Naive thymus-derived CD4-positive, alpha-beta T cell (primary cell): ENCODE data around the gene NAA15. TPM values are rescaled to one million over a fixed set of nuclear protein-coding genes. Genes with fewer than 3 reads are reported as not detected.
"Not testable (repeated sequence)": the region's sequence is repeated elsewhere in the genome, so short reads cannot be mapped to it uniquely, and the experiment has no call there.

ENCODE experiments used
- ATAC-seq: fragments of 150-1000 bp; cut with Tn5 transposase; 2 replicates; pipeline ENCODE4 v1.10.0; 2021; ENCODE audit warnings: mild to moderate bottlenecking, moderate library complexity
- CTCF ChIA-PET: fragments of 350-600 bp; sonication (Branson Sonifier 250); formaldehyde crosslinking; loops from one replicate; lab custom pipeline; 2021; ENCODE audit warnings: antibody characterized with exemption; lab: Charles Lee
- POLR2A ChIA-PET: fragments of 350-600 bp; sonication (Branson Sonifier 250); formaldehyde crosslinking; loops from one replicate; lab custom pipeline; 2021; ENCODE audit warnings: antibody characterized with exemption, inconsistent platforms; lab: Charles Lee
- DNase-seq, 9 donors: peaks; one replicate each; pipeline versions ENCODE4 v3.0.0 to v3.0.0-alpha.2; 2020 to 2022; ENCODE audit warnings: mixed read lengths in 1 of 9
- H3K27ac ChIP-seq: one replicate; pipeline ENCODE4 v1.7.0; 2013; ENCODE audit warnings: mild to moderate bottlenecking, low read depth, low read length, moderate library complexity
- H3K27me3 ChIP-seq, 2 donors: one replicate each; pipeline ENCODE4 v1.7.0; 2013; ENCODE audit warnings: low read length in 2 of 2, mild to moderate bottlenecking in 2 of 2, moderate library complexity in 2 of 2; ENCODE audit not compliant: control insufficient read depth in 2 of 2, insufficient read depth in 2 of 2
- H3K36me3 ChIP-seq, 3 experiments: 1 replicate in 2 of 3; 2 replicates in 1 of 3; pipeline ENCODE4 v1.7.0; 2013; ENCODE audit warnings: low read length in 3 of 3, mild to moderate bottlenecking in 3 of 3, moderate library complexity in 1 of 3; ENCODE audit not compliant: insufficient read depth in 3 of 3, control insufficient read depth in 2 of 3
- H3K4me1 ChIP-seq, 2 donors: one replicate each; pipeline ENCODE4 v1.7.0; 2013; ENCODE audit warnings: low read length in 2 of 2, mild to moderate bottlenecking in 2 of 2, moderate library complexity in 1 of 2; ENCODE audit not compliant: control insufficient read depth in 2 of 2, insufficient read depth in 2 of 2
- H3K4me3 ChIP-seq: 2 replicates; pipeline ENCODE4 v1.7.0; 2013; ENCODE audit warnings: mild to moderate bottlenecking, low read length
- H3K9me3 ChIP-seq, 3 experiments: 1 replicate in 2 of 3; 2 replicates in 1 of 3; pipeline ENCODE4 v1.7.0; 2013; ENCODE audit warnings: low read length in 3 of 3; ENCODE audit not compliant: control insufficient read depth in 2 of 3
- H3K27ac Mint-ChIP-seq, 9 donors: one replicate each; pipeline ENCODE4 v1.8.0; 2020 to 2022; ENCODE audit warnings: mixed read lengths in 9 of 9, mild to moderate bottlenecking in 8 of 9, moderate library complexity in 5 of 9, inconsistent platforms in 2 of 9
- H3K27me3 Mint-ChIP-seq, 5 donors: one replicate each; pipeline ENCODE4 v1.8.0; 2021 to 2022; ENCODE audit warnings: mixed read lengths in 5 of 5, mild to moderate bottlenecking in 1 of 5
- H3K36me3 Mint-ChIP-seq, 5 donors: one replicate each; pipeline ENCODE4 v1.8.0; 2020 to 2022; ENCODE audit warnings: mixed read lengths in 5 of 5, mild to moderate bottlenecking in 3 of 5, inconsistent platforms in 1 of 5
- H3K4me1 Mint-ChIP-seq, 7 donors: one replicate each; pipeline ENCODE4 v1.8.0; 2020 to 2022; ENCODE audit warnings: mixed read lengths in 7 of 7, mild to moderate bottlenecking in 3 of 7, inconsistent platforms in 1 of 7
- H3K4me3 Mint-ChIP-seq, 10 donors: one replicate each; pipeline ENCODE4 v1.8.0; 2020 to 2022; ENCODE audit warnings: mild to moderate bottlenecking in 10 of 10, mixed read lengths in 10 of 10, moderate library complexity in 6 of 10, inconsistent platforms in 2 of 10
- H3K9me3 Mint-ChIP-seq, 11 donors: one replicate each; pipeline ENCODE4 v1.8.0; 2020 to 2022; ENCODE audit warnings: mixed read lengths in 11 of 11, mild to moderate bottlenecking in 4 of 11, inconsistent platforms in 1 of 11, moderate library complexity in 1 of 11
- intact Hi-C, 2 donors: fragments of 100-400 bp; cut with micrococcal nuclease; formaldehyde crosslinking; loops; one replicate each; pipeline ENCODE4 v1.15.1; 2023
- polyA plus RNA-seq, 2 donors: library from polyadenylated mRNA; unstranded; fragments of 300-500 nt; fragmentation: Illumina TruSeq; gene quantifications; one replicate each; pipeline ENCODE4 v1.2.3, GENCODE V29; 2021
- total RNA-seq, 6 experiments: library from RNA in 5 of 6; stranded (reverse) in 5 of 6; gene quantifications; 1 replicate in 5 of 6; 2 replicates in 1 of 6; pipeline ENCODE4 v1.2.3 and lab custom pipeline; 2021 to 2026

Gene NAA15
- total and polyA plus RNA-seq, 7 experiments from 2014 or later, result 35.7 to 67.4 (median 45.3) TPM

GRCh38 chr4:139403462-139403861 is 102.2 kb downstream of the NAA15 start:
- Histone ChIP-seq H3K4me1 (no peaks in the 10 kb centered on the region), H3K9me3 (no peaks in the 10 kb centered on the region), H3K4me3 (no peak overlapping the region), H3K36me3 (peaks cover 0 to under 1% (median 0%) of the 10 kb centered on the region in 3 experiments), H3K27ac (no peak overlapping the region), H3K27me3 (no peaks in the 10 kb centered on the region)
- DNase-seq, result no peak
- no peaks in the 10 kb centered on the region for H3K27me3 Mint-ChIP-seq
- ChIA-PET CTCF (no interaction called here), POLR2A (no interaction called here)
- H3K27ac Mint-ChIP-seq, result peak overlapping the region in 1 of 9 donors; percentile 67
- no peak overlapping the region for H3K4me3 Mint-ChIP-seq
- intact Hi-C loops, result no loop called here
- H3K9me3 Mint-ChIP-seq, result peaks cover 0 to 4% (median 0%) of the 10 kb centered on the region in 11 donors
- peaks cover 11 to 45% (median 22%) of the 10 kb centered on the region in 5 donors for H3K36me3 Mint-ChIP-seq
- ATAC-seq, result no peak
- H3K4me1 Mint-ChIP-seq, result peaks cover 0 to 12% (median 0%) of the 10 kb centered on the region in 7 donors

- DNase-seq (no peak), ATAC-seq (no peak)
- H3K9me3 Mint-ChIP-seq, result peaks cover 0 to 17% (median 5%) of the 10 kb centered on the region in 11 donors
- H3K27me3 Mint-ChIP-seq, result no peaks in the 10 kb centered on the region
- POLR2A ChIA-PET, result no interaction called here
- intact Hi-C loops, result no loop called here
- Histone ChIP-seq H3K4me3 (no peak overlapping the region), H3K4me1 (no peaks in the 10 kb centered on the region), H3K36me3 (peaks cover 0 to 12% (median 0%) of the 10 kb centered on the region in 3 experiments), H3K27ac (no peak overlapping the region), H3K9me3 (peaks cover 0 to 7% (median 0%) of the 10 kb centered on the region in 3 experiments), H3K27me3 (no peaks in the 10 kb centered on the region)
- CTCF ChIA-PET, result no interaction called here
- H3K27ac Mint-ChIP-seq, result peak overlapping the region in 2 of 9 donors; percentile 57 to 75
- H3K4me1 Mint-ChIP-seq, result peaks cover 0 to 16% (median 0%) of the 10 kb centered on the region in 7 donors
- no peak overlapping the region for H3K4me3 Mint-ChIP-seq
- H3K36me3 Mint-ChIP-seq, result peaks cover 13 to 53% (median 46%) of the 10 kb centered on the region in 5 donors
Observed at GRCh38 chr4:139410312-139410711, 109.0 kb downstream of the NAA15 start.

GRCh38 chr4:139414671-139415210 is 113.4 kb downstream of the NAA15 start:
- H3K27ac Mint-ChIP-seq, H3K4me1 ChIP-seq, H3K27ac ChIP-seq, POLR2A ChIA-PET, ATAC-seq, DNase-seq, H3K4me3 Mint-ChIP-seq, CTCF ChIA-PET, H3K27me3 ChIP-seq, H3K36me3 ChIP-seq, H3K4me3 ChIP-seq, H3K9me3 ChIP-seq, H3K27me3 Mint-ChIP-seq: not testable (repeated sequence)
- Mint-ChIP-seq H3K36me3 (peaks cover 4 to 36% (median 35%) of the 10 kb centered on the region in 5 donors), H3K9me3 (peaks cover 0 to 18% (median 5%) of the 10 kb centered on the region in 11 donors), H3K4me1 (peaks cover 2 to 13% (median 11%) of the 10 kb centered on the region in 7 donors)
- intact Hi-C loops, result loop anchor here in 1 of 2 donors (5.0 kb wide), 1 partner anchor 243 kb away; no protein-coding TSS in a partner anchor

DNA sequence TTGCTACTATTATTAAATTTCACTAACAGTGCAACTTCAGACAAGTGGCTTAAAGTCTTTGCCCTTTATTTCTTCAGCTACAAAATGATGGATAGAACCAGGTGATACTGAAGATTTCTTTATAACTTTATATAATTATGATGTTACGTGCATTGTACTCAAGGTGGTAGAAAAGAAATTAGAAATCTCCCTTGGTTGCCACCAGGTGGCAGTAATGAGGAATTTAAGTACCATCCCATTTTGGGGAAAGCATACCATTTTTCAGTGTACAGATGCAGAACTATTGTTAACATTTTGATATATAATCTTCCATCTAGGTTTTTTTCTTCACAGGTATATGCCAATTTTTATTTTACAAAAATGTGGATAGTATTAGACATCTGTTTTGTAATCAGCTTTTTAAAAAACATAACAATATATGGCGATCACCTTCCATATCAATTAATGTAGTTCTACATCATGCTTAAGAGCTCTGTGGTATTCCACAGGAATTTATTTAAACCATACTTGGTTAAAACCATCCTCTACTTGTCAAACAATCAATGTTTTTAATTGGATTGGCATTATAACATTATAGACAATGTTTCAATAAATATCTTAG is 114.9 kb downstream of the NAA15 start:
- H3K36me3 ChIP-seq, result no peaks in the 10 kb centered on the region
- intact Hi-C loops, result loop anchor here (1.0 to 5.0 kb wide), 7 partner anchors 37 to 386 kb away; no protein-coding TSS in a partner anchor
- peaks cover 0 to 7% (median 0%) of the 10 kb centered on the region in 3 experiments for H3K9me3 ChIP-seq
- Mint-ChIP-seq H3K4me3 (no peak overlapping the region), H3K4me1 (peaks cover 0 to 19% (median 12%) of the 10 kb centered on the region in 7 donors), H3K27ac (no peak overlapping the region), H3K9me3 (peaks cover 0 to 27% (median 8%) of the 10 kb centered on the region in 11 donors), H3K36me3 (peaks cover 13 to 46% (median 36%) of the 10 kb centered on the region in 5 donors), H3K27me3 (no peaks in the 10 kb centered on the region)
- ChIA-PET CTCF (interaction anchor here (0.5 to 2.3 kb wide), 9 partner anchors 9 to 683 kb away, joined by 3 to 12 read pairs (median 3); no protein-coding TSS in a partner anchor), POLR2A (interaction anchor here (1.0 kb wide), 1 partner anchor 37 kb away, joined by 3 read pairs; no protein-coding TSS in a partner anchor)
- H3K4me1 ChIP-seq, result no peaks in the 10 kb centered on the region
- ATAC-seq (peak; percentile 72), DNase-seq (peak in 6 of 9 donors; percentile 5 to 46 (median 43))
- H3K27ac ChIP-seq, result no peak overlapping the region
- no peaks in the 10 kb centered on the region for H3K27me3 ChIP-seq
- H3K4me3 ChIP-seq, result no peak overlapping the region

- DNase-seq (peak in 4 of 9 donors; percentile 7 to 29 (median 14)), ATAC-seq (peak; percentile 72)
- intact Hi-C loops, result loop anchor here in 1 of 2 donors (5.0 kb wide), 1 partner anchor 238 kb away; no protein-coding TSS in a partner anchor
- Mint-ChIP-seq H3K4me1 (peaks cover 0 to 19% (median 13%) of the 10 kb centered on the region in 7 donors), H3K27me3 (no peaks in the 10 kb centered on the region), H3K9me3 (peaks cover 0 to 45% (median 12%) of the 10 kb centered on the region in 11 donors), H3K4me3 (peak overlapping the region in 3 of 10 donors; percentile 30 to 49 (median 40)), H3K36me3 (peaks cover 9 to 39% (median 31%) of the 10 kb centered on the region in 5 donors), H3K27ac (peak overlapping the region in 7 of 9 donors; percentile 29 to 76 (median 64))
- Histone ChIP-seq H3K27ac (no peak overlapping the region), H3K36me3 (no peaks in the 10 kb centered on the region), H3K4me3 (no peak overlapping the region), H3K9me3 (peaks cover 0 to 7% (median 0%) of the 10 kb centered on the region in 3 experiments), H3K27me3 (no peaks in the 10 kb centered on the region), H3K4me1 (no peaks in the 10 kb centered on the region)
- ChIA-PET CTCF (interaction anchor here (0.7 to 1.3 kb wide), 4 partner anchors 33 to 389 kb away, joined by 3 to 6 read pairs (median 3); no protein-coding TSS in a partner anchor), POLR2A (no interaction called here)
Observed at GRCh38 chr4:139419388-139419914, 118.1 kb downstream of the NAA15 start.

GRCh38 chr4:139420652-139421051 is 119.3 kb downstream of the NAA15 start:
- Mint-ChIP-seq H3K27ac (peak overlapping the region in 1 of 9 donors; percentile 8), H3K36me3 (peaks cover 9 to 30% (median 24%) of the 10 kb centered on the region in 5 donors), H3K4me1 (peaks cover 0 to 19% (median 12%) of the 10 kb centered on the region in 7 donors), H3K4me3 (no peak overlapping the region), H3K27me3 (no peaks in the 10 kb centered on the region), H3K9me3 (peaks cover 0 to 46% (median 8%) of the 10 kb centered on the region in 11 donors)
- Histone ChIP-seq H3K4me1 (no peaks in the 10 kb centered on the region), H3K4me3 (no peak overlapping the region), H3K27ac (no peak overlapping the region), H3K27me3 (no peaks in the 10 kb centered on the region), H3K9me3 (no peaks in the 10 kb centered on the region), H3K36me3 (no peaks in the 10 kb centered on the region)
- intact Hi-C loops, result no loop called here
- POLR2A ChIA-PET, result no interaction called here
- DNase-seq, result no peak
- CTCF ChIA-PET, result interaction anchor here (0.6 kb wide), 1 partner anchor 222 kb away, joined by 3 read pairs; no protein-coding TSS in a partner anchor
- ATAC-seq, result no peak
